ENCODE data around the gene NEK7.
"Not testable (repeated sequence)": the region's sequence is repeated elsewhere in the genome, so short reads cannot be mapped to it uniquely, and the experiment has no call there.

Gene NEK7

GRCh38 chr1:198205016-198205684 lies 48.4 kb downstream of the NEK7 start:
- TF ChIP-seq CTCF (IDR thresholded peaks at IDR 0.05; ENCODE audit: extremely low read depth, missing control alignments): no peak
- DNase-seq (ENCODE audit: low spot score): no peak

GRCh38 chr1:198206292-198206691 lies 49.5 kb downstream of the NEK7 start:
- TF ChIP-seq CTCF (IDR thresholded peaks at IDR 0.05; ENCODE audit: extremely low read depth, missing control alignments): no peak
- DNase-seq (ENCODE audit: low spot score): no peak

GRCh38 chr1:198211696-198212095 lies 54.9 kb downstream of the NEK7 start:
- no peak for DNase-seq (ENCODE audit: low spot score)
- no peak for TF ChIP-seq CTCF (IDR thresholded peaks at IDR 0.05; ENCODE audit: extremely low read depth, missing control alignments)

- no peak for DNase-seq (ENCODE audit: low spot score)
- TF ChIP-seq CTCF (IDR thresholded peaks at IDR 0.05; ENCODE audit: extremely low read depth, missing control alignments): no peak
Measured at GRCh38 chr1:198212126-198212525, 55.3 kb downstream of the NEK7 start.

- no peak for DNase-seq (ENCODE audit: low spot score)
- no peak for TF ChIP-seq CTCF (IDR thresholded peaks at IDR 0.05; ENCODE audit: extremely low read depth, missing control alignments)
Measured at GRCh38 chr1:198212675-198213074, 55.9 kb downstream of the NEK7 start.

- DNase-seq (ENCODE audit: low spot score): no peak
- TF ChIP-seq CTCF (IDR thresholded peaks at IDR 0.05; ENCODE audit: extremely low read depth, missing control alignments): no peak
Measured at GRCh38 chr1:198214924-198215323, 58.1 kb downstream of the NEK7 start.

- no peak for DNase-seq (ENCODE audit: low spot score)
- TF ChIP-seq CTCF (IDR thresholded peaks at IDR 0.05; ENCODE audit: extremely low read depth, missing control alignments): no peak
Measured at GRCh38 chr1:198220428-198220827, 63.6 kb downstream of the NEK7 start.

GRCh38 chr1:198227010-198227409 lies 70.2 kb downstream of the NEK7 start:
- DNase-seq (ENCODE audit: low spot score): not testable (repeated sequence)

- DNase-seq (ENCODE audit: low spot score): not testable (repeated sequence)
Measured at GRCh38 chr1:198227454-198227853, 70.7 kb downstream of the NEK7 start.

All from GM20000 (cell line).